Muscle of arm (tissue), 12 donors: ENCODE measurements around the gene ADH5. TPM values are rescaled to one million over a fixed set of nuclear protein-coding genes. Genes with fewer than 3 reads are reported as not detected.
"Not testable (repeated sequence)": the region's sequence is repeated elsewhere in the genome, so short reads cannot be mapped to it uniquely, and the experiment has no call there.

Experiments used
- DNase-seq: peaks from one replicate; pipeline ENCODE4 v3.0.0-alpha.2; 2013
- polyA plus RNA-seq, 12 donors: library from polyadenylated mRNA; unstranded; fragments of 120-200 nt; gene quantifications; one replicate each; pipeline ENCODE4 v1.2.1, GENCODE V29; 2013; ENCODE audit not compliant: insufficient read length in 12 of 12

ADH5 gene
- polyA plus RNA-seq, 12 donors: 85.8 to 153 (median 108) TPM; not detected in 1

- DNase-seq: peak; percentile 11
Observed at GRCh38 chr4:99091216-99091575, 2.6 kb upstream of the ADH5 start.

- DNase-seq: peak; percentile 76
Observed at GRCh38 chr4:99090481-99091215, 2.1 kb upstream of the ADH5 start.

- peak; percentile 63 for DNase-seq
Observed at GRCh38 chr4:99088023-99088449, 552 bp downstream of the ADH5 start.

GRCh38 chr4:99084595-99084994 is 4.0 kb downstream of the ADH5 start:
- no peak for DNase-seq

- no peak for DNase-seq
Observed at GRCh38 chr4:99082192-99082591, 6.4 kb downstream of the ADH5 start.

GRCh38 chr4:99080869-99081268 is 7.7 kb downstream of the ADH5 start:
- not testable (repeated sequence) for DNase-seq

- DNase-seq: no peak
Observed at GRCh38 chr4:99079625-99080295, 8.8 kb downstream of the ADH5 start.

GRCh38 chr4:99078931-99079624 is 9.5 kb downstream of the ADH5 start:
- DNase-seq: no peak

GRCh38 chr4:99078336-99078735 is 10.3 kb downstream of the ADH5 start:
- DNase-seq: no peak

- DNase-seq: no peak
Observed at GRCh38 chr4:99077177-99077576, 11.4 kb downstream of the ADH5 start.

GRCh38 chr4:99076292-99076976 is 12.2 kb downstream of the ADH5 start:
- DNase-seq: no peak

GRCh38 chr4:99074816-99075215 is 13.8 kb downstream of the ADH5 start:
- no peak for DNase-seq

GRCh38 chr4:99071159-99071558 is 17.4 kb downstream of the ADH5 start:
- DNase-seq: no peak

GRCh38 chr4:99067617-99068016 is 21.0 kb downstream of the ADH5 start:
- no peak for DNase-seq

GRCh38 chr4:99065521-99065920 is 23.1 kb downstream of the ADH5 start:
- DNase-seq: not testable (repeated sequence)

GRCh38 chr4:99062120-99062519 is 26.5 kb downstream of the ADH5 start:
- DNase-seq: no peak

- DNase-seq: no peak
Observed at GRCh38 chr4:99061048-99061700, 27.4 kb downstream of the ADH5 start.

GRCh38 chr4:99059550-99059949 is 29.0 kb downstream of the ADH5 start:
- no peak for DNase-seq

- DNase-seq: no peak
Observed at GRCh38 chr4:99058228-99058627, 30.4 kb downstream of the ADH5 start.

GRCh38 chr4:99054428-99054994 is 34.1 kb downstream of the ADH5 start:
- no peak for DNase-seq

GRCh38 chr4:99052902-99053301 is 35.7 kb downstream of the ADH5 start:
- DNase-seq: no peak
